ENCODE data around the gene TMEM163. TPM values are rescaled to one million over a fixed set of nuclear protein-coding genes. Genes with fewer than 3 reads are reported as not detected.

TMEM163 gene
- total and polyA plus RNA-seq, 2 donors (not counting 3 experiments of a cell fraction or from before 2014, with no cell fraction given): 1.0 to 2.8 TPM

DNA sequence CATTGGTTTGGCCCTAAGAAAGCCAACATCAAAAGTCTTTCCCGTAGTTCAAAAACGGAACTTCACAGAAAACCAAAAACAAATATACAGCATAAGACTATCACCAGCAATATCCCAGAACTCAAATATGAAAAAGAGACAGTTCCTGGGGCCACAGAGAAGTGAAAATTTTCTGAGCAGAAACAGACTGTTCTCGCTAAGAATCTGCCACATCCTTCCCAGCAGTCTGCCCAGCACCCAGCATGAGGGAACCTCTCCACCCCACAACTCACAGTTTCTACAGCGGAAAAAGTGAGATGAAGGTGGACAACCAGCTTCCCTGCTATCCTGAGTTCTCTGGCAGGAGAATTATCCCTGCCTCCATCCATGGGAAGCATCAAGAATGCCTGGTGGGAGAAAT lies 26.7 kb upstream of the TMEM163 start:
- Histone ChIP-seq H3K9me3 (replicated peaks; ENCODE audit: control insufficient read depth, insufficient read depth, low read length) (no peaks in the 10 kb centered on the region), H3K9me1 (replicated peaks; ENCODE audit: control insufficient read depth, extremely low read depth, insufficient read depth, low read length) (no peaks in the 10 kb centered on the region), H3K9ac (replicated peaks; ENCODE audit: extremely low read depth, insufficient read depth, low read length) (no peak overlapping the region), H2AFZ (ENCODE audit: low read depth, low read length) (no peak overlapping the region), H3K4me3 (replicated peaks in 1 of 3; ENCODE audit: insufficient read depth in 1 of 3, low read depth in 1 of 3, low read length in 3 of 3) (no peak overlapping the region), H3K27me3 (ENCODE audit: control insufficient read depth in 2 of 2, insufficient read depth in 2 of 2, low read length in 2 of 2) (peaks cover 0 to 12% of the 10 kb centered on the region in 2 experiments), H3K27ac (ENCODE audit: insufficient read depth, low read depth, low read length) (no peak overlapping the region), H3K4me2 (ENCODE audit: insufficient read depth, low read length) (no peak overlapping the region), H3K36me3 (ENCODE audit: control insufficient read depth in 2 of 2, extremely low read depth in 1 of 2, insufficient read depth in 2 of 2, low read length in 2 of 2) (no peaks in the 10 kb centered on the region), H3K79me2 (ENCODE audit: control insufficient read depth, insufficient read depth, low read length) (no peaks in the 10 kb centered on the region), H4K20me1 (replicated peaks; ENCODE audit: control insufficient read depth, extremely low read depth, insufficient read depth, low read length) (no peaks in the 10 kb centered on the region), H3K4me1 (ENCODE audit: control insufficient read depth, extremely low read depth, insufficient read depth, low read length) (no peaks in the 10 kb centered on the region)
- FAIRE-seq (no peak), DNase-seq (ENCODE audit: low read depth, low spot score) (no peak)
- dilution Hi-C loops (cut with MboI; ENCODE audit: extremely low pct_ligation_motif_present, low sequenced_read_pairs): no loop called here
- ChIA-PET POLR2A (no interaction called here), CTCF (no interaction called here)
- no TSS peak for BruUV-seq (replicated peaks)
- TF ChIP-seq JUN (IDR thresholded peaks at IDR 0.05; ENCODE audit: borderline replicate concordance, insufficient read depth, insufficient read length, low read depth): no peak
- intact Hi-C loops (cut with micrococcal nuclease): no loop called here

DNA sequence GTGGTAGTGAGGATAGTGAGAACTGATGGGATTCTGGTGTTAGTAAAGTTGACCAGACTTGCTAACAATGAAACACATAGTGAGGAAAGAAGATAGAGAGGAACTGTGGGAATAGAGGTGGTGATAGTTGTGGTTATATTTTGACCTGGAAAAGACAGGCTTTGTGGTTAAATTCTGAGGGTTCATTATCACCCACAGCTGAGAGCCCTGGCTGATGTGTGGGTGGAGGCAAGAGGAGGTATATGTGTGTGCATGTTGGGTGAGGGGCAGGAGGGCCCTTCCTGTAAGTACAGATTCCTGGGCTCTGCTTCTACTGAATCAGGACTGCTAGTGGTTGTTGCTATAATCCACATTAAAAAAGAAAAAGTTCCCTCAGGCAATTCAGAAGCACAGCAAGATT lies 26.2 kb upstream of the TMEM163 start:
- Histone ChIP-seq H4K20me1 (replicated peaks; ENCODE audit: control insufficient read depth, extremely low read depth, insufficient read depth, low read length) (no peaks in the 10 kb centered on the region), H3K9me3 (replicated peaks; ENCODE audit: control insufficient read depth, insufficient read depth, low read length) (no peaks in the 10 kb centered on the region), H2AFZ (ENCODE audit: low read depth, low read length) (no peak overlapping the region), H3K36me3 (ENCODE audit: control insufficient read depth in 2 of 2, extremely low read depth in 1 of 2, insufficient read depth in 2 of 2, low read length in 2 of 2) (no peaks in the 10 kb centered on the region), H3K4me3 (replicated peaks in 1 of 3; ENCODE audit: insufficient read depth in 1 of 3, low read depth in 1 of 3, low read length in 3 of 3) (no peak overlapping the region), H3K4me2 (ENCODE audit: insufficient read depth, low read length) (no peak overlapping the region), H3K27ac (ENCODE audit: insufficient read depth, low read depth, low read length) (no peak overlapping the region), H3K27me3 (ENCODE audit: control insufficient read depth in 2 of 2, insufficient read depth in 2 of 2, low read length in 2 of 2) (peaks cover 0 to 12% of the 10 kb centered on the region in 2 experiments), H3K4me1 (ENCODE audit: control insufficient read depth, extremely low read depth, insufficient read depth, low read length) (no peaks in the 10 kb centered on the region), H3K9ac (replicated peaks; ENCODE audit: extremely low read depth, insufficient read depth, low read length) (no peak overlapping the region), H3K9me1 (replicated peaks; ENCODE audit: control insufficient read depth, extremely low read depth, insufficient read depth, low read length) (no peaks in the 10 kb centered on the region), H3K79me2 (ENCODE audit: control insufficient read depth, insufficient read depth, low read length) (no peaks in the 10 kb centered on the region)
- no TSS peak for BruUV-seq (replicated peaks)
- no peak for TF ChIP-seq POLR2A (IDR thresholded peaks at IDR 0.05; ENCODE audit: low read depth, low read length)
- no peak for TF ChIP-seq JUN (IDR thresholded peaks at IDR 0.05; ENCODE audit: borderline replicate concordance, insufficient read depth, insufficient read length, low read depth)
- TF ChIP-seq MYC (IDR thresholded peaks at IDR 0.05; ENCODE audit: low read depth, low read length): no peak
- TF ChIP-seq, protein P1, sequence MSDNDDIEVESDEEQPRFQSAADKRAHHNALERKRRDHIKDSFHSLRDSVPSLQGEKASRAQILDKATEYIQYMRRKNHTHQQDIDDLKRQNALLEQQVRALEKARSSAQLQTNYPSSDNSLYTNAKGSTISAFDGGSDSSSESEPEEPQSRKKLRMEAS (IDR thresholded peaks at IDR 0.05; ENCODE audit: insufficient read depth, insufficient read length): no peak
- no peak for TF ChIP-seq POLR2AphosphoS5 (IDR thresholded peaks at IDR 0.05; ENCODE audit: insufficient read depth, low read depth, low read length)
- TF ChIP-seq GATA2 (IDR thresholded peaks at IDR 0.05; ENCODE audit: insufficient read depth, insufficient read length, low read depth, low read length): no peak
- no peak for TF ChIP-seq FOS (IDR thresholded peaks at IDR 0.05; ENCODE audit: borderline replicate concordance, insufficient read depth, low read length)
- TF ChIP-seq, protein P2, sequence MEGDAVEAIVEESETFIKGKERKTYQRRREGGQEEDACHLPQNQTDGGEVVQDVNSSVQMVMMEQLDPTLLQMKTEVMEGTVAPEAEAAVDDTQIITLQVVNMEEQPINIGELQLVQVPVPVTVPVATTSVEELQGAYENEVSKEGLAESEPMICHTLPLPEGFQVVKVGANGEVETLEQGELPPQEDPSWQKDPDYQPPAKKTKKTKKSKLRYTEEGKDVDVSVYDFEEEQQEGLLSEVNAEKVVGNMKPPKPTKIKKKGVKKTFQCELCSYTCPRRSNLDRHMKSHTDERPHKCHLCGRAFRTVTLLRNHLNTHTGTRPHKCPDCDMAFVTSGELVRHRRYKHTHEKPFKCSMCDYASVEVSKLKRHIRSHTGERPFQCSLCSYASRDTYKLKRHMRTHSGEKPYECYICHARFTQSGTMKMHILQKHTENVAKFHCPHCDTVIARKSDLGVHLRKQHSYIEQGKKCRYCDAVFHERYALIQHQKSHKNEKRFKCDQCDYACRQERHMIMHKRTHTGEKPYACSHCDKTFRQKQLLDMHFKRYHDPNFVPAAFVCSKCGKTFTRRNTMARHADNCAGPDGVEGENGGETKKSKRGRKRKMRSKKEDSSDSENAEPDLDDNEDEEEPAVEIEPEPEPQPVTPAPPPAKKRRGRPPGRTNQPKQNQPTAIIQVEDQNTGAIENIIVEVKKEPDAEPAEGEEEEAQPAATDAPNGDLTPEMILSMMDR (IDR thresholded peaks at IDR 0.05; ENCODE audit: extremely low read depth in 1 of 2, insufficient read depth in 1 of 2, low read depth in 1 of 2, low read length in 2 of 2): no peak
- TF ChIP-seq EZH2 (IDR thresholded peaks at IDR 0.05; ENCODE audit: borderline replicate concordance, low read depth, low read length, severe bottlenecking): no peak
- intact Hi-C loops (cut with micrococcal nuclease) (no loop called here), dilution Hi-C loops (cut with MboI; ENCODE audit: extremely low pct_ligation_motif_present, low sequenced_read_pairs) (no loop called here)
- ChIA-PET POLR2A (no interaction called here), CTCF (no interaction called here)
- FAIRE-seq (no peak), DNase-seq (ENCODE audit: low read depth, low spot score) (no peak)
